GM12878 (cell line): ENCODE data around the gene PDE10A. TPM values are rescaled to one million over a fixed set of nuclear protein-coding genes. Genes with fewer than 3 reads are reported as not detected.

Source experiments
- ATAC-seq: fragments of 200-7000 bp; cut with Tn5 transposase; 3 replicates; pipeline ENCODE4 v1.9.1; 2020; ENCODE audit warnings: mild to moderate bottlenecking, moderate library complexity
- BruUV-seq: library from RNA; stranded (reverse); fragments of 400-500 nt; replicated peaks from 2 replicates; lab custom pipeline; 2021; lab: Mats Ljungman, UMichigan
- CTCF ChIA-PET: fragments of 300-600 bp; sonication (Branson Sonifier 250); formaldehyde crosslinking; extraction: SDS; loops from one replicate; lab custom pipeline; 2021; ENCODE audit warnings: inconsistent platforms; lab: Yijun Ruan, JAX
- POLR2A ChIA-PET: fragments of 350-600 bp; formaldehyde crosslinking; extraction: SDS; loops from one replicate; lab custom pipeline; 2021; ENCODE audit warnings: inconsistent platforms; lab: Charles Lee
- RAD21 ChIA-PET: fragments of 300-600 bp; sonication (Branson Sonifier 250); formaldehyde crosslinking; loops from one replicate; lab custom pipeline; 2023; ENCODE audit warnings: antibody characterized with exemption; ENCODE audit not compliant: unreplicated experiment; lab: Charles Lee
- SMC1A ChIA-PET: fragments of 300-600 bp; sonication (Branson Sonifier 250); formaldehyde crosslinking; loops from one replicate; lab custom pipeline; 2023; ENCODE audit not compliant: unreplicated experiment, uncharacterized antibody; lab: Charles Lee
- DNase-seq: peaks from one replicate; pipeline ENCODE4 v3.0.0-alpha.2; 2011; ENCODE audit warnings: low read depth, low spot score
- FAIRE-seq: peaks from 3 replicates; lab custom pipeline; 2011; peaks lifted over from hg19 to GRCh38; lab: Jason Lieb, UNC
- H2AFZ ChIP-seq: 2 replicates; pipeline ENCODE4 v1.6.0; 2011; ENCODE audit warnings: low read depth, low read length, control low read depth; ENCODE audit not compliant: control insufficient read depth
- H3K27ac ChIP-seq: 2 replicates; pipeline ENCODE4 v1.5.1; 2011; ENCODE audit warnings: control low read depth; ENCODE audit not compliant: control insufficient read depth, insufficient read depth
- H3K27me3 ChIP-seq, 2 experiments: replicated peaks in 1 of 2; 2 replicates each; pipeline versions ENCODE4 v1.6.0 to v1.6.1; 2011; ENCODE audit warnings: low read length in 1 of 2; ENCODE audit not compliant: control insufficient read depth in 2 of 2, insufficient read depth in 2 of 2
- H3K36me3 ChIP-seq, 2 experiments: 2 replicates each; pipeline ENCODE4 v1.5.1; 2011; ENCODE audit warnings: low read length in 1 of 2; ENCODE audit not compliant: control insufficient read depth in 2 of 2, insufficient read depth in 2 of 2
- H3K4me1 ChIP-seq: 2 replicates; pipeline ENCODE4 v1.6.1; 2011; ENCODE audit warnings: mild to moderate bottlenecking, low read length, moderate library complexity, mixed read lengths; ENCODE audit not compliant: control insufficient read depth, insufficient read depth
- H3K4me2 ChIP-seq: 2 replicates; pipeline ENCODE4 v1.6.0; 2011; ENCODE audit warnings: control low read depth; ENCODE audit not compliant: control insufficient read depth, insufficient read depth
- H3K4me3 ChIP-seq: fragments of 200-600 bp; sonication (generic); 2 replicates; pipeline ENCODE4 v1.5.1; 2016
- H3K79me2 ChIP-seq: 2 replicates; pipeline ENCODE4 v1.6.0; 2011; ENCODE audit warnings: low read length; ENCODE audit not compliant: control insufficient read depth, insufficient read depth
- H3K9ac ChIP-seq: 2 replicates; pipeline ENCODE4 v1.8.0; 2011; ENCODE audit warnings: low read length, control low read depth, mixed read lengths; ENCODE audit not compliant: control insufficient read depth, insufficient read depth
- H3K9me3 ChIP-seq: replicated peaks from 3 replicates; pipeline ENCODE4 v1.5.1; 2011; ENCODE audit warnings: mild to moderate bottlenecking, low read length; ENCODE audit not compliant: control insufficient read depth, insufficient read depth
- H4K20me1 ChIP-seq: 2 replicates; pipeline ENCODE4 v1.6.0; 2011; ENCODE audit not compliant: control insufficient read depth, insufficient read depth
- ATF7 ChIP-seq: fragments of 450-650 bp; IDR thresholded peaks from 2 replicates; pipeline ENCODE4 v1.6.1; 2016; ENCODE audit warnings: low read depth, mild to moderate bottlenecking
- BRCA1 ChIP-seq: IDR thresholded peaks from 2 replicates; pipeline ENCODE4 v1.6.1; 2011; ENCODE audit warnings: low read depth, low read length, improper control_type of control experiment
- CEBPZ ChIP-seq: fragments of 150-350 bp; IDR thresholded peaks from 2 replicates; pipeline ENCODE4 v1.6.1; 2016; ENCODE audit warnings: low read depth, low read length
- EP300 ChIP-seq, 2 experiments: fragments of 150-350 bp in 1 of 2; IDR thresholded peaks; 2 replicates each; pipeline ENCODE4 v1.6.1; 2011 to 2012; ENCODE audit warnings: low read depth in 2 of 2, low read length in 2 of 2, borderline replicate concordance in 1 of 2, improper control_type of control experiment in 1 of 2, inconsistent platforms in 1 of 2; ENCODE audit not compliant: control insufficient read depth in 1 of 2
- HDGF ChIP-seq: fragments of 450-650 bp; IDR thresholded peaks from 2 replicates; pipeline ENCODE4 v1.6.1; 2016; ENCODE audit warnings: antibody characterized with exemption
- NFYA ChIP-seq: IDR thresholded peaks from 2 replicates; pipeline ENCODE4 v1.6.1; 2011; ENCODE audit warnings: low read depth, mild to moderate bottlenecking, low read length, improper control_type of control experiment, borderline replicate concordance
- RUNX3 ChIP-seq: IDR thresholded peaks from 2 replicates; pipeline ENCODE4 v1.6.1; 2012; ENCODE audit warnings: low read length, inconsistent platforms
- SPI1 ChIP-seq: IDR thresholded peaks from 2 replicates; pipeline ENCODE4 v1.6.1; 2011; ENCODE audit warnings: low read depth, mild to moderate bottlenecking, low read length, moderate library complexity, borderline replicate concordance; ENCODE audit not compliant: insufficient read depth
- ZNF217 ChIP-seq: fragments of 450-650 bp; IDR thresholded peaks from 2 replicates; pipeline ENCODE4 v1.6.1; 2017; ENCODE audit warnings: antibody characterized with exemption, mild to moderate bottlenecking
- WGBS: methylation state at CpG from one replicate; pipeline ENCODE4 v1.1.6; 2016; ENCODE audit warnings: low lambda C conversion rate; ENCODE audit not compliant: insufficient replicate concordance, insufficient coverage; ENCODE audit errors: missing lambda C conversion rate; 5-methylcytosine and 5-hydroxymethylcytosine counted together
- in situ Hi-C: fragments of 300-500 bp; cut with MboI; formaldehyde crosslinking; loops from 9 replicates; pipeline ENCODE4 v1.14.3; 2018; ENCODE audit warnings: mixed read lengths
- intact Hi-C: fragments of 100-400 bp; cut with micrococcal nuclease; formaldehyde crosslinking; loops from one replicate; pipeline ENCODE4 v1.14.2; 2022; ENCODE audit not compliant: unreplicated experiment
- polyA plus RNA-seq, 11 experiments: library from polyadenylated mRNA; depleted of rRNA in 4 of 11; unstranded in 6 of 11; stranded (reverse) in 5 of 11; fragments of >200 nt; fragmentation: Nextera tagmentation in 4 of 11; fragmentation: Illumina TruSeq in 1 of 11; extraction: Ambion mirVana in 4 of 11; extraction: Trizol in 1 of 11; gene quantifications; 1 replicate in 1 of 11; 2 replicates in 10 of 11; pipeline versions ENCODE4 v1.2.1 to v1.2.3, GENCODE V29; 2011 to 2016; ENCODE audit warnings: inconsistent platforms in 2 of 11, missing spikeins in 2 of 11, low read depth in 1 of 11
- total RNA-seq, 4 experiments: library from RNA; depleted of rRNA in 3 of 4; stranded (reverse); fragments of >200 nt in 3 of 4; fragmentation: Illumina TruSeq in 1 of 4; extraction: Trizol in 1 of 4; gene quantifications; 2 replicates each; pipeline versions ENCODE4 v1.2.1 to v1.2.3, GENCODE V29; 2013 to 2021

The PDE10A gene
- total and polyA plus RNA-seq, 10 of the 15 experiments (the other 5 are each of a cell fraction or from before 2014, with no cell fraction given): under 0.01 to 1.3 (median 0.03) TPM; not detected in 2

- H3K79me2 ChIP-seq: no peaks in the 10 kb centered on the region
- TF ChIP-seq EP300 (IDR thresholded peaks at IDR 0.05; ENCODE audit: borderline replicate concordance in 1 of 2, control insufficient read depth in 1 of 2, low read depth in 2 of 2, low read length in 2 of 2): no peak
- TF ChIP-seq SPI1: no peak
- TF ChIP-seq BRCA1: no peak
- no peak for TF ChIP-seq RUNX3
- no peak for TF ChIP-seq CEBPZ
- TF ChIP-seq ZNF217: no peak
- TF ChIP-seq HDGF: no peak
- TF ChIP-seq NFYA: no peak
- TF ChIP-seq ATF7: no peak
- ChIA-PET POLR2A (no interaction called here), CTCF (no interaction called here), RAD21 (no interaction called here), SMC1A (no interaction called here)
- no peaks in the 10 kb centered on the region for H4K20me1 ChIP-seq
- intact Hi-C loops: no loop called here
- no peak overlapping the region for H3K4me2 ChIP-seq
- H3K36me3 ChIP-seq: no peaks in the 10 kb centered on the region
- BruUV-seq: no TSS peak
- H3K4me3 ChIP-seq: no peak overlapping the region
- ATAC-seq: no peak; the same call in 2 of the 3 replicates
- no peak for FAIRE-seq
- no peaks in the 10 kb centered on the region for H3K9me3 ChIP-seq
- DNase-seq: no peak
- H3K4me1 ChIP-seq: no peaks in the 10 kb centered on the region
- no peak overlapping the region for H3K27ac ChIP-seq
- H3K9ac ChIP-seq: no peak overlapping the region
- H3K27me3 ChIP-seq: peaks cover 0 to 7% of the 10 kb centered on the region in 2 experiments; a peak in 2 of 4 replicates
- H2AFZ ChIP-seq: no peak overlapping the region
- in situ Hi-C loops: no loop called here
- 56% methylated on average over 13 of the region's 13 CpGs for whole genome bisulfite sequencing
These were observed 4.5 kb downstream of the PDE10A start for GRCh38 chr6:165658395-165659058.
